ENCODE measurements around the gene CLIC6. TPM values are rescaled to one million over a fixed set of nuclear protein-coding genes. Genes with fewer than 3 reads are reported as not detected.
"Not testable (repeated sequence)": the region's sequence is repeated elsewhere in the genome, so short reads cannot be mapped to it uniquely, and the experiment has no call there.

The CLIC6 gene
- total and polyA plus RNA-seq, 4 donors = 15.1 to 63.9 (median 30.6) TPM

DNA sequence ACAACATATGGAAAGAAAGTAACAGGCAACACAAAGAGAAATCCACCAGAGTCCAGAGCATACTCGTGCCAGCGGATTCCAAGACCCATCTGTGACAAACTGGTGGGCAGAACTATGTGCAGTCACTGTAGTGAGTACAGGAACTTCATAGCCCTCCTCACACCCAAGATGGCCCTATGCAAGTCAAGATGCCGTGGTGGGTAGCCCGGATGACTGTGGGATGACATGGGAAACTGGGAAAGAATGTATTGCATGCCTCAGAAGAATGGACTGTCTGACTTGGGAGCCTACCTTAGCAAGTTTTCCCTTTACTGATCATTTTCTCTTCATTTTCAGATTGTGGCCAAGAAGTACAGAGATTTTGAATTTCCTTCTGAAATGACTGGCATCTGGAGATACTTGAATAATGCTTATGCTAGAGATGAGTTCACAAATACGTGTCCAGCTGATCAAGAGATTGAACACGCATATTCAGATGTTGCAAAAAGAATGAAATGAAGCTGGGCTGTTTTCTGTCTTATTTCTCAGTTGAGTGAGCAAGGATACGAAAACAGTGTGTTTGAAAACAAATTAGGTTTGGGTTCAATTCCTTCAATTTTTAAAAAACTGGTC, 47.3 kb downstream of the CLIC6 start:
- no peak for ATAC-seq (ENCODE audit: insufficient read depth, low FRiP score)
- 93% methylated on average over 7 of the region's 7 CpGs for WGBS, 2 donors
- TF ChIP-seq, protein P1, sequence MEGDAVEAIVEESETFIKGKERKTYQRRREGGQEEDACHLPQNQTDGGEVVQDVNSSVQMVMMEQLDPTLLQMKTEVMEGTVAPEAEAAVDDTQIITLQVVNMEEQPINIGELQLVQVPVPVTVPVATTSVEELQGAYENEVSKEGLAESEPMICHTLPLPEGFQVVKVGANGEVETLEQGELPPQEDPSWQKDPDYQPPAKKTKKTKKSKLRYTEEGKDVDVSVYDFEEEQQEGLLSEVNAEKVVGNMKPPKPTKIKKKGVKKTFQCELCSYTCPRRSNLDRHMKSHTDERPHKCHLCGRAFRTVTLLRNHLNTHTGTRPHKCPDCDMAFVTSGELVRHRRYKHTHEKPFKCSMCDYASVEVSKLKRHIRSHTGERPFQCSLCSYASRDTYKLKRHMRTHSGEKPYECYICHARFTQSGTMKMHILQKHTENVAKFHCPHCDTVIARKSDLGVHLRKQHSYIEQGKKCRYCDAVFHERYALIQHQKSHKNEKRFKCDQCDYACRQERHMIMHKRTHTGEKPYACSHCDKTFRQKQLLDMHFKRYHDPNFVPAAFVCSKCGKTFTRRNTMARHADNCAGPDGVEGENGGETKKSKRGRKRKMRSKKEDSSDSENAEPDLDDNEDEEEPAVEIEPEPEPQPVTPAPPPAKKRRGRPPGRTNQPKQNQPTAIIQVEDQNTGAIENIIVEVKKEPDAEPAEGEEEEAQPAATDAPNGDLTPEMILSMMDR (IDR thresholded peaks at IDR 0.05; ENCODE audit: control extremely low read depth, extremely low read depth) = no peak
- no peak overlapping the region for H3K9ac ChIP-seq (ENCODE audit: insufficient read depth in 1 of 2, low read length in 2 of 2)
- no peaks in the 10 kb centered on the region for H3K36me3 ChIP-seq (ENCODE audit: control insufficient read depth in 4 of 4, insufficient read depth in 4 of 4, low read length in 4 of 4)
- H3K4me1 ChIP-seq (ENCODE audit: control insufficient read depth in 5 of 5, insufficient read depth in 5 of 5, low read length in 5 of 5) = peaks cover 0 to 3% (median 0%) of the 10 kb centered on the region in 5 donors
- no peaks in the 10 kb centered on the region for H3K27me3 ChIP-seq (ENCODE audit: control insufficient read depth in 3 of 3, insufficient read depth in 3 of 3, low read length in 2 of 3)
- H3K4me3 ChIP-seq = no peak overlapping the region
- H3K27ac ChIP-seq (ENCODE audit: low read depth in 1 of 2, low read length in 1 of 2) = no peak overlapping the region
- H3K9me3 ChIP-seq (ENCODE audit: control insufficient read depth in 4 of 4, insufficient read depth in 3 of 4, low read length in 3 of 4) = no peaks in the 10 kb centered on the region
- DNase-seq = no peak

DNA sequence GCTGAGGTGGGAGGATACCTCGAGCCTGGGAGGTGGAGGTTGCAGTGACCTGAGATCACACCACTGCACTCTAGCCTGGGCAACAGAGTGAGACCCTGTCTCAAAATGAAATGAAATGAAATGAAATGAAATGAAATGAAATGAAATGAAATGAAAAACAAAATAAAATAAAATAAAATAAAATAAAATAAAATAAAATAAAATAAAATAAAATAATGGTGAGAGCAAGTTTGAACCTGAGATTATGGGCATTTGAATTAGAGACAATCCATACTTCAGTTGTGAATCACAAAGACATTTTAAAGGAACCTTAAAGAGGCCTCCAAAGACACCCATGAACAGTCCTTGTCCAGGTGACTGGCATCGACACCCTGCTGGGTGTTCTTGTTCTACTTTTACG, 49.7 kb downstream of the CLIC6 start:
- not testable (repeated sequence) for H3K9me3 ChIP-seq (ENCODE audit: control insufficient read depth in 4 of 4, insufficient read depth in 3 of 4, low read length in 3 of 4); DNase-seq; H3K9ac ChIP-seq (ENCODE audit: insufficient read depth in 1 of 2, low read length in 2 of 2); H3K27me3 ChIP-seq (ENCODE audit: control insufficient read depth in 3 of 3, insufficient read depth in 3 of 3, low read length in 2 of 3); ATAC-seq (ENCODE audit: insufficient read depth, low FRiP score); H3K4me1 ChIP-seq (ENCODE audit: control insufficient read depth in 5 of 5, insufficient read depth in 5 of 5, low read length in 5 of 5); H3K4me3 ChIP-seq; H3K27ac ChIP-seq (ENCODE audit: low read depth in 1 of 2, low read length in 1 of 2); H3K36me3 ChIP-seq (ENCODE audit: control insufficient read depth in 4 of 4, insufficient read depth in 4 of 4, low read length in 4 of 4)
- WGBS, 2 donors = 94 to 95% methylated on average over 3 of the region's 3 CpGs

DNA sequence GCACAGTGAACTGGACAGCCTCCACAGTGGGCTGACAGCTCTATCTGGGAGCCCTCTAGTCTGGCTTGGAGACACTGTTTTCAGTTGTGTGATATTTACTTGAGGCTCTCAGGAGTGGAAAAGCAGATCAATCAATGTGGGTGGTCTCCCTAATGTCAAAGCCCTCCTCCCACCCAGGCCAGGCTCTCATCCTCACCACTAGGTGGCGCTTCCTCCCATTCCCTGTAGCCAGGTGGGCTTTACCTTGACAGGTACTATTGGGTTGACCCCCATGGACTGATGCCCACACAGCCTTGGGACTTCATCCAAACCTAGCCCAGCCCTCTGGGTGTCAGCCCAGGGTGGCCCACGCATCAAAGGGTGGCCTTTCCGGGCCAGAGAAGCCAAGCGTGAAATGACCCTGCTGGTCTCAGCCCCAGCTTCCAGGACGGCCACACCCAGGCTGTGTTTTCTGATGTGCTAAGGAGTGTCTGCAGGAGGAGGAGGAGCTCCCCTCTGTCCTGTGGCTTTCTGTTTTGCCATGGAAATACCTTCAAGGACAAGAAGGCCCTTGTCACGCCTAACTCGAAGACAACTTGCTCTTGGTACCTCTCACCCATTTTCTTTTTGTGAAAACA, 54.0 kb downstream of the CLIC6 start:
- DNase-seq (no peak), ATAC-seq (ENCODE audit: insufficient read depth, low FRiP score) (no peak)
- no peaks in the 10 kb centered on the region for H3K9me3 ChIP-seq (ENCODE audit: control insufficient read depth in 4 of 4, insufficient read depth in 3 of 4, low read length in 3 of 4)
- no peaks in the 10 kb centered on the region for H3K27me3 ChIP-seq (ENCODE audit: control insufficient read depth in 3 of 3, insufficient read depth in 3 of 3, low read length in 2 of 3)
- H3K9ac ChIP-seq (ENCODE audit: insufficient read depth in 1 of 2, low read length in 2 of 2) = no peak overlapping the region
- peaks cover 0 to 5% (median 0%) of the 10 kb centered on the region in 5 donors for H3K4me1 ChIP-seq (ENCODE audit: control insufficient read depth in 5 of 5, insufficient read depth in 5 of 5, low read length in 5 of 5)
- H3K27ac ChIP-seq (ENCODE audit: low read depth in 1 of 2, low read length in 1 of 2) = no peak overlapping the region
- 79 to 86% methylated on average over 7 of the region's 7 CpGs for WGBS, 2 donors
- H3K36me3 ChIP-seq (ENCODE audit: control insufficient read depth in 4 of 4, insufficient read depth in 4 of 4, low read length in 4 of 4) = no peaks in the 10 kb centered on the region
- H3K4me3 ChIP-seq = no peak overlapping the region
- TF ChIP-seq, protein P1 (IDR thresholded peaks at IDR 0.05; ENCODE audit: control extremely low read depth, extremely low read depth) = no peak

DNA sequence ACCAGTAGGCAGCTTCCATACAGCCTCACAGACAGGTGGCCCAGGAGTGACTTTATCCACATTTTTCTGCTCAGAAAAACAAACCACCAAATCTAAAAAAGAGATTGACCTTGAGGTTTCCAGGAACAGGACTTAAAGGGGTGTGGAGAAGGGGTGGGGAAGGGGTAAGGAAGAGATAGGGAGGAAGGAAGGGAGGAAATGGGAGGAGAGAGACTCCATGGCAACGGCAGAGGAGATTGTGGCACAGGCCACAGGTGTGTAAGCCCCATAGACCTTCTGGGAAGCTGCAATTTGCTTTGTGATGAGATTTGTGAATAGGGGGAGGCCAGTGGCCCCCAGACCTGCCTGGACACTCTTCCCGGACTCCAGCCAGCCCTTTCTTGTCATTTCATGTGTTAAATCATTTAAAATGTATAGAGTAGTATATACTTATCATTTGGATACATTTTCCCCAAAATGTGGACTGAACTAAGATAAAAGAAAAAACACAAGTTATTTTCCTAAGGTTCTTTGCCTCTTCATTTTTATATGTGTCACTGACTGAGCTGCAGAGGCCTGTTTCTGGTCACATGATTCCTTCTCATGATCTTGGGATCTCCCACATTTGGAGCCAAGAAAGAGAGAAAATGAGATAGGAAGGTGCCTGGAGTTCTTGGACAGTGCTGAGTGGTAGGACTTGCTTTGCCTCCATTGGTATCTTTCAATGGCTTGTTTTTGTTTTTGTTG, 55.5 kb downstream of the CLIC6 start:
- WGBS, 2 donors = 52 to 54% methylated on average over 2 of the region's 2 CpGs
- no peaks in the 10 kb centered on the region for H3K27me3 ChIP-seq (ENCODE audit: control insufficient read depth in 3 of 3, insufficient read depth in 3 of 3, low read length in 2 of 3)
- no peak for ATAC-seq (ENCODE audit: insufficient read depth, low FRiP score)

More for the DNA sequence above, 55.5 kb downstream of the CLIC6 start:
- H3K9ac ChIP-seq (ENCODE audit: insufficient read depth in 1 of 2, low read length in 2 of 2) = no peak overlapping the region
- DNase-seq = no peak
- H3K36me3 ChIP-seq (ENCODE audit: control insufficient read depth in 4 of 4, insufficient read depth in 4 of 4, low read length in 4 of 4) = no peaks in the 10 kb centered on the region
- TF ChIP-seq, protein P1 (IDR thresholded peaks at IDR 0.05; ENCODE audit: control extremely low read depth, extremely low read depth) = no peak
- H3K4me1 ChIP-seq (ENCODE audit: control insufficient read depth in 5 of 5, insufficient read depth in 5 of 5, low read length in 5 of 5) = peaks cover 0 to 5% (median 0%) of the 10 kb centered on the region in 5 donors
- no peaks in the 10 kb centered on the region for H3K9me3 ChIP-seq (ENCODE audit: control insufficient read depth in 4 of 4, insufficient read depth in 3 of 4, low read length in 3 of 4)
- no peak overlapping the region for H3K27ac ChIP-seq (ENCODE audit: low read depth in 1 of 2, low read length in 1 of 2)
- H3K4me3 ChIP-seq = no peak overlapping the region
